GM12801 (cell line): ENCODE results near the gene OSBPL3.

Experiments
- CTCF ChIP-seq: IDR thresholded peaks from one replicate; pipeline ENCODE4 v1.5.1; 2011; ENCODE audit warnings: control low read depth; ENCODE audit not compliant: insufficient read length; ENCODE audit errors: extremely low read depth

OSBPL3 gene

GRCh38 chr7:24777806-24778205 lies 202.2 kb downstream of the OSBPL3 start:
- no peak for TF ChIP-seq CTCF

DNA sequence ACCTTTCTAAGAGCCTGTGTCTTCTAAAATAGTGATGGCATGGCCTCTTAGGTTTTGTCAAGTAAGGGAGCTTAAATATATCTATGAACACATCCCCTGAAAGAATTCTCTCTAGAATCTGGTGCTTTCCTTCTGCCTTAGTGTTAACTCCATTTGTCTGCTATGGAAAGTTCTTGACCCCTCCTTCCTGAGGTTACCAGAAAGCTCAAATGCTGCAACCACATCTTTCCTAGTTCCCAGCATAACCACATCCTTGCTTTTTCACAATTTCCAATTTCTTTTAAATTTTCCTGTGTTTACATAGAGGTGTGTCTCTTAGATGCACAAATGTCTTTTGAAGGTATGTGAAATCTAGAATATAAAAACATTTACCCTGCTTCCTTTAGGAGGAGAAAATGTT lies 206.3 kb downstream of the OSBPL3 start:
- TF ChIP-seq CTCF = no peak

DNA sequence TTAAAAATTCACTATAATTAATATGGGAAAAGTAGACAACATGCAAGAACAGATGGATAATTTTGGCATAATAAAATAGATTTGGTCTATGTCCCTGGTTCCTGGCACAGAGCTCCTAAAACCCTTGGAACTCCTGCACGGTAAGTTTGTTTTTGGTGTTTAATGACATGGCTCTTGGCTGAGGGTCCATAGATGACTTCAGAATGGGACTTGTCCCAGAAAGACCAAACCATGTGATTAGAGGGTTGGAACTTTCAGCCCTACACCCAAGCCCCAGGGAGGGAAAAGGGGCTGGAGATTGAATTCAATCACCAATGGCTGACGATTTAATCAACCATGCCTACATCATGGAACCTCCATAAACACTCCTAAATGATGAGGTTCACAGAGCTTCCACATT lies 210.1 kb downstream of the OSBPL3 start:
- TF ChIP-seq CTCF = no peak

DNA sequence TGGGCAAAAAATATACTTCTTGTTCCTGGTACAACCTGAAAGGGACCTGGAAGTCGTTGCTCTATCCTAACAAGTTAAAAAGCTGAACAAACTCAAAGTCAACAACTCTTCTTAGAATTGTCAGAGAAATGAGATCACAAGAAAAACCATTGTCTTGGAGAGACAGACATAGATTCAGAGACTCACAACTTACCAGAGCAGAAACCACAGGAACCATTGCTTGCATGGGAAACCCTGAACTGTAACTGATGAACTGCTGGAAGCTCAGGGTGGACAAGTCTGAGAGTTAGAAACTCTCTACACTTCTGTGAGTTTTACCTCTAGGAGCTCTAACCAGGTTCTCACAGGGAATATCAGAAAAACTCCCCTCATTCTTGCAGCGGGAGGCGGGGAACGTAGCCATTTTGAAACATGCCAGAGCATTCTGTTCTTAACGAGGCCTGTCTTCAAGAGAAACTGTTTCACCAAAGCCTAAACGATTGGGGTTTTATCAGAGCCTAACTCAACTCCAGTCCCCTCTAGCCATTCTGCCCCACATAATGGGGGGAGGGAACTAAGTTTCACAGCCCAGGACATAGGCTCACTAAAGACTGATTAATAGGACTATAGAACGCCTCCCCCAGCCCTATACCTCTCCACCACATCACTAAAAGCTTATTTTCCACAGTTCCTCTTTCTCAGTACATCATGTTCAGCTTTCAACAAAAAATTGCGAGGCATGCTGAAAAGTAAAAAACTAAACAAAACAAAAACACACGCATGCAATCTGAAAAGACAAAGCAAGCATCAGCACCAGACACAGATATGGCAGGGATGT lies 210.8 kb downstream of the OSBPL3 start:
- TF ChIP-seq CTCF = no peak

DNA sequence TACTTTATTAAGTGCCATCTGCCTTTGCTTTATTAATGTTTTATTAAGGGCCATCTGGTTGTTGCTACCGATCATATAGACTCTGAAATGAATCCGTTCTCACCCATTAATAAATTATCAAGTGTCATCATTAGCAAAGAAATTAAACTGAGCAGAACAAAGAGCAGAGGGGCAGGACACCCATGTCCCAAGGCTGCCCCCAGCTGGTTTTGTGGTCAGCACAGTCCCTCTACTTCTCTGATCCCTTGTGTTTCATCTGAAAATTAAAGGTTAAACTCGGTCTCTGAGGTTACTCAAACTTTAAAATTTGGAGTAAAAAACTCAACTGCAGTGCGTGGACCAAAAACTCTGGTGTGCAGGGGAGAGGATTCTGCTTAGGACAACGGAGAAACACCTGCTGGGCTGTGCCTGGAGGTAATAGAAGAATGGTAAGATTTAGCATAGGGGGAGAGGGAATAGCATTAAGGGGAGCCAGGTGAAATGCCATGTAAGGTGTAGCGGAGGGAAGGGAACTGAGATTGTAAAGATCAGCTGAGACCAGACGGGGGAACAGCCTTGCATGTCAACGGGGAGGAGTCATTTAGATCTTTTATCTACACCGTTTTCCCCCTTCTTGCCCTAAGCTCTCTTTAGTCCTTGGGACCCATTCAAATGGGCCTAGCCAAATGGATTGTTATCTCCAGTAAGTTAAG lies 212.0 kb downstream of the OSBPL3 start:
- TF ChIP-seq CTCF = no peak

DNA sequence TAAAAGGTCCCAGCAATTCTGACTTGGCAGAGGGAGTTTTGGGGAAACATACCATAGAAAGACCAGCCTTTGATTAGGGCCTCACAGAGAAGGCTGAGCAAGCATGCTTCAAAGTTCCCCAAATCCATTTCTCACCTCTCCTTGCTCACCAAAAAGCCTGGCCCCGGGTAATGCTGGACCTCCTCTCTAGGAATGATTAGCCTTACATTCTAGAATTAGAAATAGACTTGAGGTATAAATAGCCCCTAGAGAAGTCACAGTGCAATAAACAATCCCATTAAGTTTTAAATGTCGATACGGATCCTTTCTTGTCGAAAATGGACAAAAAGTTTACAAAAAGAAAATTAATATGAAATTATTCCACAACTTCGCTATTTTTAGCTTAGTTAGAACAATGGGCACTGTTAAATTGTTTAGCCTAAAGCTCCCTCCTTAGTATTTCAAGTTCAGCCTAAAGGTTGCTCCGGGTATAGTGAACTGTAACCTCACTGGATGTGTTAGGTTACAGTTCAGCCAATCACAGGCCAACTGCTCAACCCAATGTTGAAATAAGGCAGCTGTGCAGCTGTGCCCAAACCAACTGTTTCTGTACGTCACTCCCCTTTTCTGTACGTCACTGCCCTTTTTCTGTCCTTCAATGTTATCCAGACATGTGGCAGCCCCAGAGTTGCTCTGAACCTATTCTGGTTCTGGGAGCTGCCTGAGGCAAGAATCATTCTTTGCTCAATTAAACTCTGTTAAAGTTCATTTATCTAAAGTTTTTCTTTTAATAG lies 214.8 kb downstream of the OSBPL3 start:
- TF ChIP-seq CTCF = no peak

DNA sequence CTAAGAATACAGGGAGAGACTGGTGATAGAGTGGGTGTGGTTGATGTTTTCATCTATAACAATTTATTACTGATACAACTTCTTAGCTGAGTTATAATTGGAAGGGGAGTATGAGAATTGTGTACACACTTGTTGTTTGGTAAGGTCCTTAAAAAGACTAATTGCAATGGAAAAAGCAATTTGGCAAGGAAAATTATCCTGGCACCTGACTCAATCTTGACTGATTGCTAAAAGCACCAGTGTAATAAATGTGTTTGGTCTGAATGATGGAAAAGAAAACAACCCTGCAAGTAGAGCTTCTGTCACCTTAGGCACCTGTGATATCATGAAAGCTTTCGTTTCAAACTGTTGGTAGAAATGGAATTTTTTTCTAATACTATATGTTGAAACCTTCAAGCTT lies 216.0 kb downstream of the OSBPL3 start:
- no peak for TF ChIP-seq CTCF
